NCI-H345 treated with DMSO at 0.1 percent for 48 hours (cell line): ENCODE data around the gene TSPAN11.

Experiments
- DNase-seq: peaks from one replicate; lab custom pipeline; 2025; ENCODE audit not compliant: unreplicated experiment; lab: John Stamatoyannopoulos, UW

TSPAN11 gene

DNA sequence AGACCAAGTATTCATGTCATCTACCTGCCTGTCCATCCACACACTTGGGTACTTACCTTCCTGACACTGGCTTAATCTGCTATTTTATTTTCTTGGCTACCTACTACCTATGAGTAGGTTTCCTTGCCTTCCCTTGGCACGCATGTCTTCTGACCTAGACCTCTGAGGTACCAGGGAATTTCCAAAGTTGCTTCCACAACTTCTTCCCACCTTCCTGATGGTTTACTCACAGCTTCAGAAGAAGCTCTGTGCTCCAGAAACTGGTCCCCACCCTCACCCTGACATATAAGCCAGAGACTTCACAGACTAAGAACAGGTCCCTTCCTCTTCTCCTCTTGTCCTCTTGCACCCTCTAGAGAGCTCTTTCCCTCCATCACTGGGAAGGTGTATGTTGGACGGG lies 111.4 kb downstream of the TSPAN11 start:
- DNase-seq: no peak

DNA sequence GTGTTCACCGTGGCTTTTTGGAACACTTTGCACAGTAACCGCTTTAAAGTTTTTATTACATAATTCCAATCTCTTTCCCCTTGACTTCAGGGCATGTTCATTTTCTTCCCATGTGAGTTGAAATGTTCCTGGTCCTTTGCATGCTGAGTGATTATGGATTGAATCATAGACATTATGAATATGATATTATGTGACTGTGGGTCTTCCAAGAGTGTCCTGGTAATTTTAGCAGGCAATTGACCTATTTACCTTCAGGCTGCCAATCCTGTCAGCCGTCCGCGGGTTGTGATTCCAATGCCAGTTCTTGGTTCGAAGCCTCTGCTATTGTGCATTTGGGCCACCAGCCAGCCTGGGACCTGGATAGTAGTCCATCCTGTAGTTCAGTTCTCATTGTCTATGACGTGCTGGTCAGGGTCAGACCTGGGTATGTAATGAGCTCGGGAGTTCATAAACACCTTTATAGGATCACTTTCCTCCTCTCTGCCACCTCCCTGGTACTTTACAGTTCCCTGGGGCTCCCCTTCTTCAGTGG lies 114.6 kb downstream of the TSPAN11 start:
- DNase-seq: no peak
